Measurements from ENCODE around the gene ZSCAN22. TPM values are rescaled to one million over a fixed set of nuclear protein-coding genes. Genes with fewer than 3 reads are reported as not detected.

The ZSCAN22 gene
- polyA plus RNA-seq, 4 donors = 3.5 to 4.2 (median 3.8) TPM

Other genes with a start within 250 kb of the ZSCAN22 start
- gene ZSCAN18, start 228.8 kb upstream of the ZSCAN22 start, polyA plus RNA-seq (ENCODE audit: insufficient read length in 4 of 4) = 100 to 1,000 TPM in 1 of 4 donors, 10 to 100 TPM in 3; 76.2 to 122 (median 83.3) TPM
- 10 to 100 TPM; 17.7 to 24.3 (median 22.1) TPM for gene ZNF329, start 176.2 kb upstream of the ZSCAN22 start, polyA plus RNA-seq (ENCODE audit: insufficient read length in 4 of 4)
- gene ZNF274, start 143.9 kb upstream of the ZSCAN22 start, polyA plus RNA-seq (ENCODE audit: insufficient read length in 4 of 4) = 10 to 100 TPM; 13.0 to 24.0 (median 19.5) TPM
- 10 to 100 TPM; 23.4 to 40.1 (median 34.6) TPM for gene ZNF544, start 98.1 kb upstream of the ZSCAN22 start, polyA plus RNA-seq (ENCODE audit: insufficient read length in 4 of 4)
- 1 to 10 TPM; 5.5 to 8.8 (median 8.0) TPM for gene ZNF8, start 48.0 kb upstream of the ZSCAN22 start, polyA plus RNA-seq (ENCODE audit: insufficient read length in 4 of 4)
- 10 to 100 TPM; 42.7 to 53.2 (median 46.3) TPM for gene ERVK3-1, start 21.6 kb upstream of the ZSCAN22 start, polyA plus RNA-seq (ENCODE audit: insufficient read length in 4 of 4)
- 1 to 10 TPM in 3 of 4 donors, under 1 TPM in 1; 0.89 to 1.9 (median 1.3) TPM for gene A1BG, start 26.5 kb downstream of the ZSCAN22 start, polyA plus RNA-seq (ENCODE audit: insufficient read length in 4 of 4)
- 1 to 10 TPM; 2.9 to 6.5 (median 3.8) TPM for gene ZNF497, start 35.8 kb downstream of the ZSCAN22 start, polyA plus RNA-seq (ENCODE audit: insufficient read length in 4 of 4)
- gene ZNF837, start 54.0 kb downstream of the ZSCAN22 start, polyA plus RNA-seq (ENCODE audit: insufficient read length in 4 of 4) = 1 to 10 TPM; 1.9 to 5.0 (median 2.5) TPM
- 1,000 to 10,000 TPM in 1 of 4 donors, 100 to 1,000 TPM in 3; 837 to 1,018 (median 886) TPM for gene RPS5, start 60.3 kb downstream of the ZSCAN22 start, polyA plus RNA-seq (ENCODE audit: insufficient read length in 4 of 4)
- gene RNF225, start 68.7 kb downstream of the ZSCAN22 start, polyA plus RNA-seq (ENCODE audit: insufficient read length in 4 of 4) = not detected
- gene ZNF584, start 81.7 kb downstream of the ZSCAN22 start, polyA plus RNA-seq (ENCODE audit: insufficient read length in 4 of 4) = 10 to 100 TPM; 12.2 to 13.6 (median 12.7) TPM
- 10 to 100 TPM in 3 of 4 donors, 1 to 10 TPM in 1; 9.0 to 15.9 (median 14.3) TPM for gene ZNF132, start 113.2 kb downstream of the ZSCAN22 start, polyA plus RNA-seq (ENCODE audit: insufficient read length in 4 of 4)
- 1 to 10 TPM; 5.6 to 7.1 (median 6.1) TPM for gene ZNF324B, start 124.6 kb downstream of the ZSCAN22 start, polyA plus RNA-seq (ENCODE audit: insufficient read length in 4 of 4)
- gene ZNF324, start 140.1 kb downstream of the ZSCAN22 start, polyA plus RNA-seq (ENCODE audit: insufficient read length in 4 of 4) = 10 to 100 TPM in 1 of 4 donors, 1 to 10 TPM in 3; 7.2 to 12.1 (median 8.9) TPM
- gene ZNF446, start 149.4 kb downstream of the ZSCAN22 start, polyA plus RNA-seq (ENCODE audit: insufficient read length in 4 of 4) = 10 to 100 TPM; 13.3 to 20.6 (median 13.8) TPM
- gene SLC27A5, start 185.0 kb downstream of the ZSCAN22 start, polyA plus RNA-seq (ENCODE audit: insufficient read length in 4 of 4) = 10 to 100 TPM in 1 of 4 donors, 1 to 10 TPM in 3; 6.8 to 11.3 (median 8.6) TPM
- 10 to 100 TPM in 1 of 4 donors, 1 to 10 TPM in 3; 8.7 to 15.3 (median 9.0) TPM for gene ZBTB45, start 192.8 kb downstream of the ZSCAN22 start, polyA plus RNA-seq (ENCODE audit: insufficient read length in 4 of 4)
- gene TRIM28, start 217.1 kb downstream of the ZSCAN22 start, polyA plus RNA-seq (ENCODE audit: insufficient read length in 4 of 4) = 100 to 1,000 TPM; 508 to 729 (median 693) TPM
- 100 to 1,000 TPM in 3 of 4 donors, 10 to 100 TPM in 1; 79.1 to 120 (median 116) TPM for gene CHMP2A, start 228.1 kb downstream of the ZSCAN22 start, polyA plus RNA-seq (ENCODE audit: insufficient read length in 4 of 4)
- gene UBE2M, start 231.6 kb downstream of the ZSCAN22 start, polyA plus RNA-seq (ENCODE audit: insufficient read length in 4 of 4) = 10 to 100 TPM; 65.6 to 98.9 (median 96.5) TPM
- 10 to 100 TPM; 21.8 to 56.7 (median 29.6) TPM for gene MZF1, start 246.3 kb downstream of the ZSCAN22 start, polyA plus RNA-seq (ENCODE audit: insufficient read length in 4 of 4)